Liver (tissue), 9 donors: ENCODE results near the gene SLC45A1. TPM values are rescaled to one million over a fixed set of nuclear protein-coding genes. Genes with fewer than 3 reads are reported as not detected.

ENCODE experiments used
- DNase-seq: peaks from one replicate; pipeline ENCODE4 v3.0.0-alpha.2; 2017; ENCODE audit warnings: low spot score
- H3K27ac ChIP-seq, 2 donors: one replicate each; pipeline ENCODE4 v1.7.0; 2013; ENCODE audit warnings: inconsistent platforms in 2 of 2, low read length in 2 of 2, control low read depth in 1 of 2, low read depth in 1 of 2, mild to moderate bottlenecking in 1 of 2
- H3K27me3 ChIP-seq, 4 donors: one replicate each; pipeline versions ENCODE4 v1.6.1 to v1.7.0; 2013; ENCODE audit warnings: low read length in 3 of 4, inconsistent platforms in 1 of 4, mild to moderate bottlenecking in 1 of 4, moderate library complexity in 1 of 4; ENCODE audit not compliant: control insufficient read depth in 4 of 4, insufficient read depth in 4 of 4
- H3K36me3 ChIP-seq, 4 donors: one replicate each; pipeline versions ENCODE4 v1.6.1 to v1.7.0; 2013; ENCODE audit warnings: low read length in 3 of 4, mild to moderate bottlenecking in 3 of 4, low read depth in 1 of 4, moderate library complexity in 1 of 4; ENCODE audit not compliant: control insufficient read depth in 4 of 4, insufficient read depth in 3 of 4
- H3K4me1 ChIP-seq, 4 donors: one replicate each; pipeline versions ENCODE4 v1.6.1 to v1.7.0; 2013; ENCODE audit warnings: low read length in 3 of 4, mild to moderate bottlenecking in 3 of 4, moderate library complexity in 1 of 4; ENCODE audit not compliant: control insufficient read depth in 4 of 4, insufficient read depth in 4 of 4
- H3K4me3 ChIP-seq, 3 donors: one replicate each; pipeline versions ENCODE4 v1.6.1 to v1.7.0; 2013; ENCODE audit warnings: low read length in 3 of 3, control low read depth in 1 of 3, low read depth in 1 of 3, mild to moderate bottlenecking in 1 of 3
- H3K9ac ChIP-seq, 2 donors: one replicate each; pipeline ENCODE4 v1.7.0; 2013; ENCODE audit warnings: low read length in 2 of 2, mild to moderate bottlenecking in 2 of 2, moderate library complexity in 2 of 2, control low read depth in 1 of 2, low read depth in 1 of 2
- H3K9me3 ChIP-seq, 4 donors: one replicate each; pipeline versions ENCODE4 v1.6.1 to v1.7.0; 2013; ENCODE audit warnings: low read length in 3 of 4; ENCODE audit not compliant: control insufficient read depth in 4 of 4
- ATF3 ChIP-seq: IDR thresholded peaks from 2 replicates; pipeline ENCODE4 v1.6.1; 2016; ENCODE audit warnings: antibody characterized with exemption
- CTCF ChIP-seq: fragments of 150-350 bp; IDR thresholded peaks from 2 replicates; pipeline ENCODE4 v1.5.1; 2017; ENCODE audit warnings: improper control_type of control experiment, low read depth, low read length; ENCODE audit not compliant: missing input control
- EGR1 ChIP-seq, 2 donors: IDR thresholded peaks; 2 replicates each; pipeline ENCODE4 v1.6.1; 2016 to 2018; ENCODE audit warnings: antibody characterized with exemption in 2 of 2, low read depth in 2 of 2
- FOXA1 ChIP-seq: IDR thresholded peaks from 2 replicates; pipeline ENCODE4 v1.6.1; 2016; ENCODE audit warnings: antibody characterized with exemption
- FOXA2 ChIP-seq: IDR thresholded peaks from 2 replicates; pipeline ENCODE4 v1.6.1; 2016; ENCODE audit warnings: antibody characterized with exemption
- HNF4G ChIP-seq: IDR thresholded peaks from 2 replicates; pipeline ENCODE4 v1.6.1; 2016; ENCODE audit warnings: antibody characterized with exemption
- JUND ChIP-seq, 2 donors: IDR thresholded peaks; 2 replicates each; pipeline ENCODE4 v1.6.1; 2016; ENCODE audit warnings: antibody characterized with exemption in 2 of 2
- MAX ChIP-seq: IDR thresholded peaks from 2 replicates; pipeline ENCODE4 v1.6.1; 2016; ENCODE audit warnings: antibody characterized with exemption
- NR2F2 ChIP-seq: IDR thresholded peaks from 2 replicates; pipeline ENCODE4 v1.6.1; 2016; ENCODE audit warnings: antibody characterized with exemption
- RAD21 ChIP-seq, 2 donors: IDR thresholded peaks; 2 replicates each; pipeline ENCODE4 v1.6.1; 2016; ENCODE audit warnings: antibody characterized with exemption in 2 of 2, mild to moderate bottlenecking in 2 of 2
- REST ChIP-seq: IDR thresholded peaks from 2 replicates; pipeline ENCODE4 v1.6.1; 2016; ENCODE audit warnings: antibody characterized with exemption, mild to moderate bottlenecking
- RXRA ChIP-seq, 2 donors: IDR thresholded peaks; 2 replicates each; pipeline ENCODE4 v1.6.1; 2017 to 2018; ENCODE audit warnings: antibody characterized with exemption in 2 of 2, mild to moderate bottlenecking in 1 of 2
- SP1 ChIP-seq: IDR thresholded peaks from 2 replicates; pipeline ENCODE4 v1.6.1; 2018; ENCODE audit warnings: antibody characterized with exemption, mild to moderate bottlenecking
- TAF1 ChIP-seq: conservative IDR thresholded peaks from 2 replicates; pipeline ENCODE4 v1.6.1; 2016; ENCODE audit warnings: antibody characterized with exemption, mild to moderate bottlenecking
- YY1 ChIP-seq: IDR thresholded peaks from 2 replicates; pipeline ENCODE4 v1.6.1; 2016; ENCODE audit warnings: antibody characterized with exemption, mild to moderate bottlenecking
- ZBTB33 ChIP-seq: IDR thresholded peaks from 2 replicates; pipeline ENCODE4 v1.6.1; 2016; ENCODE audit warnings: antibody characterized with exemption
- whole genome bisulfite sequencing: extraction: QIAGEN DNeasy Blood & Tissue Kit; methylation state at CpG from one replicate; pipeline ENCODE4 v1.1.7; 2013; 5-methylcytosine and 5-hydroxymethylcytosine counted together
- polyA plus RNA-seq, 2 donors: library from polyadenylated mRNA; stranded (reverse) in 1 of 2; unstranded in 1 of 2; fragments of 200-250 nt in 1 of 2; fragments of >200 nt in 1 of 2; fragmentation: Nextera tagmentation in 1 of 2; extraction: Ambion mirVana in 1 of 2; gene quantifications; one replicate each; pipeline versions ENCODE4 v1.2.1 to v1.2.3, GENCODE V29; 2013 to 2015
- total RNA-seq, 2 donors: library from RNA; depleted of rRNA; stranded (reverse); fragments of >200 nt; gene quantifications; one replicate each; pipeline ENCODE4 v1.2.3, GENCODE V29; 2014
- donor health status: healthy.
- donor health status: healthy.
- donor health status: healthy.
- donor health status: healthy.
- donor health status: healthy.

Gene SLC45A1
- total and polyA plus RNA-seq, 4 donors, result 0.08 to 0.29 (median 0.14) TPM; not detected in 1

GRCh38 chr1:8373125-8373524 lies 55.2 kb downstream of the SLC45A1 start:
- DNase-seq, result no peak
- Histone ChIP-seq H3K27me3 (no peaks in the 10 kb centered on the region), H3K27ac (peak overlapping the region; percentile 26 to 61), H3K9ac (no peak overlapping the region), H3K36me3 (no peaks in the 10 kb centered on the region), H3K4me1 (peaks cover 22 to 62% (median 53%) of the 10 kb centered on the region in 4 donors), H3K9me3 (no peaks in the 10 kb centered on the region), H3K4me3 (no peak overlapping the region)
- 83% methylated on average over 3 of the region's 3 CpGs for WGBS
- TF ChIP-seq CTCF (no peak), RAD21 (IDR thresholded peaks at IDR 0.05) (no peak), ATF3 (no peak), REST (no peak), JUND (IDR thresholded peaks at IDR 0.05) (no peak), TAF1 (no peak), EGR1 (IDR thresholded peaks at IDR 0.05; ENCODE audit: low read depth in 2 of 2) (no peak), HNF4G (no peak)

GRCh38 chr1:8373581-8374241 lies 55.8 kb downstream of the SLC45A1 start:
- Histone ChIP-seq H3K4me1 (peaks cover 20 to 57% (median 52%) of the 10 kb centered on the region in 4 donors), H3K9me3 (no peaks in the 10 kb centered on the region), H3K9ac (no peak overlapping the region), H3K4me3 (no peak overlapping the region), H3K27me3 (no peaks in the 10 kb centered on the region), H3K27ac (peak overlapping the region; percentile 26 to 61), H3K36me3 (no peaks in the 10 kb centered on the region)
- WGBS, result 49% methylated on average over 19 of the region's 19 CpGs
- no peak for DNase-seq
- TF ChIP-seq TAF1 (no peak), YY1 (peak; percentile 46), SP1 (peak; percentile 43), EGR1 (IDR thresholded peaks at IDR 0.05; ENCODE audit: low read depth in 2 of 2) (peak in 1 of 2 donors; percentile 93), NR2F2 (peak; percentile 55), JUND (IDR thresholded peaks at IDR 0.05) (peak; percentile 97 to 99), REST (peak; percentile 51), ZBTB33 (peak; percentile 21), ATF3 (peak; percentile 83), RXRA (IDR thresholded peaks at IDR 0.05) (peak; percentile 36 to 74), CTCF (no peak), RAD21 (IDR thresholded peaks at IDR 0.05) (peak in 1 of 2 donors; percentile 23), FOXA2 (no peak), MAX (peak; percentile 62), FOXA1 (no peak)
